ENCODE results near the gene THAP5.

GRCh38 chr7:108618056-108618455 is 48.5 kb upstream of the THAP5 start:
- TF ChIP-seq, protein P1, sequence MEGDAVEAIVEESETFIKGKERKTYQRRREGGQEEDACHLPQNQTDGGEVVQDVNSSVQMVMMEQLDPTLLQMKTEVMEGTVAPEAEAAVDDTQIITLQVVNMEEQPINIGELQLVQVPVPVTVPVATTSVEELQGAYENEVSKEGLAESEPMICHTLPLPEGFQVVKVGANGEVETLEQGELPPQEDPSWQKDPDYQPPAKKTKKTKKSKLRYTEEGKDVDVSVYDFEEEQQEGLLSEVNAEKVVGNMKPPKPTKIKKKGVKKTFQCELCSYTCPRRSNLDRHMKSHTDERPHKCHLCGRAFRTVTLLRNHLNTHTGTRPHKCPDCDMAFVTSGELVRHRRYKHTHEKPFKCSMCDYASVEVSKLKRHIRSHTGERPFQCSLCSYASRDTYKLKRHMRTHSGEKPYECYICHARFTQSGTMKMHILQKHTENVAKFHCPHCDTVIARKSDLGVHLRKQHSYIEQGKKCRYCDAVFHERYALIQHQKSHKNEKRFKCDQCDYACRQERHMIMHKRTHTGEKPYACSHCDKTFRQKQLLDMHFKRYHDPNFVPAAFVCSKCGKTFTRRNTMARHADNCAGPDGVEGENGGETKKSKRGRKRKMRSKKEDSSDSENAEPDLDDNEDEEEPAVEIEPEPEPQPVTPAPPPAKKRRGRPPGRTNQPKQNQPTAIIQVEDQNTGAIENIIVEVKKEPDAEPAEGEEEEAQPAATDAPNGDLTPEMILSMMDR (IDR thresholded peaks at IDR 0.05) = no peak
- no peak for TF ChIP-seq POLR2AphosphoS5 (IDR thresholded peaks at IDR 0.05)

All from gastroesophageal sphincter (tissue), 3 donors.